Smooth muscle cell (in vitro differentiated cells): ENCODE data around the gene SLC48A1. TPM values are rescaled to one million over a fixed set of nuclear protein-coding genes. Genes with fewer than 3 reads are reported as not detected.

Experiments used
- DNase-seq: peaks from one replicate; lab custom pipeline; 2025; ENCODE audit not compliant: unreplicated experiment; lab: John Stamatoyannopoulos, UW
- H2AFZ ChIP-seq: fragments of 200-600 bp; sonication (generic); 2 replicates; pipeline ENCODE4 v1.6.0; 2016; ENCODE audit warnings: antibody characterized with exemption, low read depth, mild to moderate bottlenecking
- H3F3A ChIP-seq: fragments of 200-600 bp; sonication (generic); 2 replicates; pipeline ENCODE4 v1.6.0; 2017; ENCODE audit warnings: antibody characterized with exemption, low read depth
- H3K27ac ChIP-seq: fragments of 200-600 bp; sonication (generic); 2 replicates; pipeline ENCODE4 v1.5.1; 2016; ENCODE audit warnings: low read depth, mild to moderate bottlenecking
- H3K27me3 ChIP-seq: fragments of 200-600 bp; sonication (generic); 2 replicates; pipeline ENCODE4 v1.6.1; 2016; ENCODE audit warnings: low read depth, mild to moderate bottlenecking
- H3K36me3 ChIP-seq: fragments of 200-600 bp; sonication (generic); 2 replicates; pipeline ENCODE4 v1.5.1; 2016; ENCODE audit warnings: low read depth
- H3K4me1 ChIP-seq: fragments of 200-600 bp; sonication (generic); 2 replicates; pipeline ENCODE4 v1.5.1; 2016; ENCODE audit warnings: low read depth
- H3K4me2 ChIP-seq: fragments of 200-600 bp; sonication (generic); 2 replicates; pipeline ENCODE4 v1.6.0; 2016; ENCODE audit warnings: mild to moderate bottlenecking
- H3K4me3 ChIP-seq: fragments of 200-600 bp; sonication (generic); 2 replicates; pipeline ENCODE4 v1.5.1; 2016; ENCODE audit warnings: mild to moderate bottlenecking
- H3K79me2 ChIP-seq: fragments of 200-600 bp; sonication (generic); 2 replicates; pipeline ENCODE4 v1.6.0; 2016; ENCODE audit warnings: low read depth, mild to moderate bottlenecking
- H3K9ac ChIP-seq: fragments of 200-600 bp; sonication (generic); 2 replicates; pipeline ENCODE4 v1.6.0; 2016; ENCODE audit warnings: low read depth
- H3K9me3 ChIP-seq: fragments of 200-600 bp; sonication (generic); replicated peaks from 2 replicates; pipeline ENCODE4 v1.5.1; 2016; ENCODE audit warnings: low read depth
- H4K20me1 ChIP-seq: fragments of 200-600 bp; sonication (generic); 2 replicates; pipeline ENCODE4 v1.6.0; 2016; ENCODE audit warnings: low read depth
- WGBS: methylation state at CpG from one replicate; pipeline ENCODE4 v1.1.7; 2016; ENCODE audit warnings: low lambda C conversion rate; 5-methylcytosine and 5-hydroxymethylcytosine counted together
- polyA plus RNA-seq: library from polyadenylated mRNA; unstranded; fragments of >200 nt; fragmentation: Nextera tagmentation; extraction: Ambion mirVana; gene quantifications from 2 replicates; pipeline ENCODE4 v1.2.1, GENCODE V29; 2016
- total RNA-seq: library from RNA; depleted of rRNA; stranded (reverse); fragments of >200 nt; gene quantifications from 2 replicates; pipeline ENCODE4 v1.2.3, GENCODE V29; 2014
- TF ChIP-seq, protein P1 (sequence below): fragments of 200-600 bp; sonication (generic); IDR thresholded peaks from 2 replicates; pipeline ENCODE4 v1.5.1; 2017; ENCODE audit warnings: borderline replicate concordance, mild to moderate bottlenecking, antibody characterized with exemption; ENCODE audit not compliant: insufficient read depth, poor library complexity, severe bottlenecking

Gene SLC48A1
- total and polyA plus RNA-seq, 2 experiments from 2014 or later = 6.2 to 11.4 TPM

DNA sequence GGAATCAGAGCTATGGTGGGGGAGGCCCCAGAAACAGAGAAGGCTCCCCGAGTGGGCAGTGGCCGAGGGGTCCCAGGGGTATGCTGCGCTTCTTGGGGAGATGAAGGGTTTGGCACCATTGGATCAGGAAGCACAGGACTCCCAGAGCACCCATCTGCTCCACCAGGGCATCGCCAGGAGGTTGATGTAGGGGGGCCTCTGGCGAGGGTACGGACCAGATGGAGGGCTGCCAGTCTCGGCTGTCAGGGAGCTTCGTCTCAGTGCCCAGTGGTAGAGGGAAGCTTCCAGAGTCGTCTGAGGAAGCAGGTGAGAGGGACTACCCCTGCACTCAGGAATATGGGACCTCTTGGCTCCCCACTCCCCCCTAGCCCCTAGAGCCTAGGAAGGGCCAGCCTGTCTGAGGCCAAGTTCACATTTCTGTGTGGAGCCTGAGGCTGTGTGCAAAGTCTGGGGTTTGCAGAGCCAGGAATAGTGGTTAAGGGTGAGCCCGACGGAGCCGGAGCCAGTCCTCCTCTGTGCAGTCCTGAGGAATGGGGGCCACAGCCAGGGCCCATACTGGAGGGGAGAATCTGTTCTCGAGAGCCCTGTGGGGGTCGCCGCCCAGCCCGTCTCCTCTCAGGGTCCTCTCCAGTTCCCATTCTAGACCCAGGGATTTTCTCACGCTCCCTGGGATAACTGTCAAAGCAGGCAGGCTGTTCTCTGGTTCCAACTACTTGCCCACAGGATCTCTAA is 10.2 kb downstream of the SLC48A1 start:
- WGBS = 93% methylated on average over 17 of the region's 17 CpGs
- H3K27me3 ChIP-seq = no peaks in the 10 kb centered on the region
- peaks cover 3% of the 10 kb centered on the region for H3K4me1 ChIP-seq
- no peak overlapping the region for H3K4me3 ChIP-seq
- no peaks in the 10 kb centered on the region for H3F3A ChIP-seq
- no peaks in the 10 kb centered on the region for H3K79me2 ChIP-seq
- TF ChIP-seq, protein P1, sequence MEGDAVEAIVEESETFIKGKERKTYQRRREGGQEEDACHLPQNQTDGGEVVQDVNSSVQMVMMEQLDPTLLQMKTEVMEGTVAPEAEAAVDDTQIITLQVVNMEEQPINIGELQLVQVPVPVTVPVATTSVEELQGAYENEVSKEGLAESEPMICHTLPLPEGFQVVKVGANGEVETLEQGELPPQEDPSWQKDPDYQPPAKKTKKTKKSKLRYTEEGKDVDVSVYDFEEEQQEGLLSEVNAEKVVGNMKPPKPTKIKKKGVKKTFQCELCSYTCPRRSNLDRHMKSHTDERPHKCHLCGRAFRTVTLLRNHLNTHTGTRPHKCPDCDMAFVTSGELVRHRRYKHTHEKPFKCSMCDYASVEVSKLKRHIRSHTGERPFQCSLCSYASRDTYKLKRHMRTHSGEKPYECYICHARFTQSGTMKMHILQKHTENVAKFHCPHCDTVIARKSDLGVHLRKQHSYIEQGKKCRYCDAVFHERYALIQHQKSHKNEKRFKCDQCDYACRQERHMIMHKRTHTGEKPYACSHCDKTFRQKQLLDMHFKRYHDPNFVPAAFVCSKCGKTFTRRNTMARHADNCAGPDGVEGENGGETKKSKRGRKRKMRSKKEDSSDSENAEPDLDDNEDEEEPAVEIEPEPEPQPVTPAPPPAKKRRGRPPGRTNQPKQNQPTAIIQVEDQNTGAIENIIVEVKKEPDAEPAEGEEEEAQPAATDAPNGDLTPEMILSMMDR = no peak
- no peak overlapping the region for H3K9ac ChIP-seq
- DNase-seq = no peak
- no peaks in the 10 kb centered on the region for H4K20me1 ChIP-seq
- H3K36me3 ChIP-seq = peaks cover 7% of the 10 kb centered on the region
- no peak overlapping the region for H2AFZ ChIP-seq
- no peak overlapping the region for H3K27ac ChIP-seq
- no peaks in the 10 kb centered on the region for H3K9me3 ChIP-seq
- no peak overlapping the region for H3K4me2 ChIP-seq

DNA sequence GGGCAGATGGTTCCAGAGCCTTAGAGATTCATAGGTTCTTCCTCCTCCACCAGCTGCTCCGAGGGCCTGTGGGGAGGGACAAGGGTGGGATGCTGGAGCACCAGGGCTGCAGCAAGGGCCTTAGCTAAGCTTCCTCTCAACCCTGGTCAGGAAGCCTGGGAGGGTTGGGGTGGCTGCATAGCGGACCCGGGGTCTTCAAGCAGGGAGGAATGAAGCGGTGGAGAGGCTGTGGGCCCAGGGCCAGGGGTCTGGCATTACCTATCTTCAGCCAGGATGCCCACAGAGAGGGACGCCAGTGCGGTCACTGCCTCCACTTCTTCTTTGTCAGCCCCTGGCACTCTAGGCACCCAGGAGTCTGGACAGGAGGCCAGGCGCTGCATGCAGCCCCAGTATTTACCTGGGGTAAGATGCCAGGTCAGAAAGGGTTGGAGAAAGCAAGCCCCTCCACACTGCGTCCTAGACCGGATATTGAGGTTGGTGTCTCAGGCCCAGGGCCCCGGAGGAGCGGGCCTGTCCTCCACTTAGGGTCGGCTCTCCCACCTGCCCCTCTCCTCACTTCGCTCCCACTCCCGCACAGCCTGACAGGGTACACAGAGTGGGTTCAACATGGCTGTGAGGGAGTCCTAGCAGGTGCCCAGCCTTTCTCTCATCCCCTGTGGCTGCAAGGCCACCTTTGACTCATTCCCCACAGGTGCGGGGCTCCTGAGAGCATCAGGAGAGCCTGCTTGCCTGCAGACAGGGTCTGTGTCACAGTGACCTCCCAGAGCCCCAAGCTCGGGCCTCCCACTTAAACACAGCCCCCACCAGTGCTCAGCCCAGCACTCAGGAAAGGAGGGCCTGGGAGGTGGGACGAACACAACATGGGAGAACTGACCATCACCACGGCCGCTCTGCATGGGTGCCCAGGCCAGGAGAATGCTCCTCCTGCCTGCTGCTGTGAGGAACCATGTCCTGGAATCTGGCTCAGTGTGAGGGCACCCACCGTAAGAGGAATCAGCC is 11.1 kb downstream of the SLC48A1 start:
- no peak for DNase-seq
- Histone ChIP-seq H3K9me3 (no peaks in the 10 kb centered on the region), H3K4me2 (no peak overlapping the region), H3F3A (no peaks in the 10 kb centered on the region), H3K79me2 (no peaks in the 10 kb centered on the region), H3K4me3 (no peak overlapping the region), H3K27me3 (no peaks in the 10 kb centered on the region), H3K27ac (no peak overlapping the region), H4K20me1 (no peaks in the 10 kb centered on the region), H3K9ac (no peak overlapping the region), H3K4me1 (peaks cover under 1% of the 10 kb centered on the region), H3K36me3 (peaks cover 7% of the 10 kb centered on the region), H2AFZ (no peak overlapping the region)
- WGBS = 97% methylated on average over 20 of the region's 20 CpGs
- TF ChIP-seq, protein P1 = no peak

DNA sequence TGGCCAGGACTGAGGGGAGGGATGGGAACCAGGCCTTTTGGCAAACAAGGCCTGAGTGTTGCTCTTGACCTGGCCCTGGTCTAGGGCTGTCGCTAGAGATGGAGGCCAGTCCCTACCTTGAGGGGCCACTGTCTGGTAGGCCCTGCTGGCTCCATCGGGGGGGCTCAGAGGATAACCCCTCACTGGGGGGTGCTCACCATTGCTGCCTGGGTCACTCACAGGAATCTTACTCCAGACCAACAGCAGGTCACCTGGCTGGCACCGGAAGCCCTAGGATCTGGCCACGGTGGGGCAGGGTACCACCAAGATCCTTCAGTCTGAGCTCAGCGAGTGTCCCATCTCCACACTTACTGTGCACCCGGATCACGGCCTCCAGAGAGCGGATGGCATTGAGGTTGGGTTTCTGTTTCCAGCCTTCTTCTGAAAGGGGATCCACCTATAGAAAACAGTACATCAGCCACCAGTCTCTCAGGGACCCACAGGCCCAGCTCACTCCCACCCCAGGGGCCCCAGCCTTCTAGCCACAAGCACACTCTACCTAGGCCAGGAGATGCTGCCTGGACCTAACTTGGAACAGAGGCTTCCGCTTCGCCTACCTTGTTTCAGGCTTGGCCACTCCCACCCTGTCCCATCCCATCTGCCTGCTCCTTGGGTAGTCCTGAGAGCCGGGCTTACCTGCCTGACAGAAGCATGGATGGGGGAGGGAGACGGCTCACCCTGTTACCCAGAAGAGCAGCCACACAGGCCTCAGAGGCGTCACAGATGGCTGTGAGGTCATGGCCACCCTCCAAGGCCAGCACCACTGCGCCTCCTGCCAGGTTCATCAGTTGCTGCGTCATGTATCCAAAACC is 12.2 kb downstream of the SLC48A1 start:
- no peak overlapping the region for H3K4me3 ChIP-seq
- no peak for DNase-seq
- H3K27ac ChIP-seq = no peak overlapping the region
- H3F3A ChIP-seq = no peaks in the 10 kb centered on the region
- H3K4me1 ChIP-seq = no peaks in the 10 kb centered on the region
- H4K20me1 ChIP-seq = no peaks in the 10 kb centered on the region
- H2AFZ ChIP-seq = no peak overlapping the region
- no peak overlapping the region for H3K4me2 ChIP-seq
- H3K9ac ChIP-seq = no peak overlapping the region
- 88% methylated on average over 15 of the region's 15 CpGs for WGBS
- TF ChIP-seq, protein P1 = no peak
- peaks cover 7% of the 10 kb centered on the region for H3K36me3 ChIP-seq
- no peaks in the 10 kb centered on the region for H3K27me3 ChIP-seq
- H3K9me3 ChIP-seq = no peaks in the 10 kb centered on the region
- H3K79me2 ChIP-seq = no peaks in the 10 kb centered on the region
